ENCODE results near the gene CACNA2D2. TPM values are rescaled to one million over a fixed set of nuclear protein-coding genes. Genes with fewer than 3 reads are reported as not detected.

CACNA2D2 gene
- total RNA-seq, 1 donor from 2014 or later: 0.55 TPM

GRCh38 chr3:50464569-50464968, 38.9 kb downstream of the CACNA2D2 start:
- no peak for DNase-seq (ENCODE audit: low read depth)

GRCh38 chr3:50459785-50460184, 43.6 kb downstream of the CACNA2D2 start:
- no peak for DNase-seq (ENCODE audit: low read depth)

- no peak for DNase-seq (ENCODE audit: low read depth)
Observed at GRCh38 chr3:50457988-50458387, 45.4 kb downstream of the CACNA2D2 start.

- DNase-seq (ENCODE audit: low read depth): no peak
Observed at GRCh38 chr3:50455161-50456018, 48.0 kb downstream of the CACNA2D2 start.

- DNase-seq (ENCODE audit: low read depth): no peak
Observed at GRCh38 chr3:50454481-50455070, 48.9 kb downstream of the CACNA2D2 start.

- DNase-seq (ENCODE audit: low read depth): no peak
Observed at GRCh38 chr3:50453907-50454306, 49.5 kb downstream of the CACNA2D2 start.

- DNase-seq (ENCODE audit: low read depth): peak; percentile 25
Observed at GRCh38 chr3:50450209-50450921, 53.1 kb downstream of the CACNA2D2 start.

- no peak for DNase-seq (ENCODE audit: low read depth)
Observed at GRCh38 chr3:50448752-50449539, 54.5 kb downstream of the CACNA2D2 start.

- DNase-seq (ENCODE audit: low read depth): no peak
Observed at GRCh38 chr3:50447290-50447840, 56.1 kb downstream of the CACNA2D2 start.

GRCh38 chr3:50445919-50446318, 57.5 kb downstream of the CACNA2D2 start:
- DNase-seq (ENCODE audit: low read depth): no peak

- DNase-seq (ENCODE audit: low read depth): no peak
Observed at GRCh38 chr3:50444782-50445181, 58.7 kb downstream of the CACNA2D2 start.

GRCh38 chr3:50444213-50444612, 59.2 kb downstream of the CACNA2D2 start:
- DNase-seq (ENCODE audit: low read depth): no peak

- DNase-seq (ENCODE audit: low read depth): no peak
Observed at GRCh38 chr3:50442945-50443579, 60.4 kb downstream of the CACNA2D2 start.

- DNase-seq (ENCODE audit: low read depth): no peak
Observed at GRCh38 chr3:50441424-50442217, 61.8 kb downstream of the CACNA2D2 start.

GRCh38 chr3:50436114-50436674, 67.2 kb downstream of the CACNA2D2 start:
- DNase-seq (ENCODE audit: low read depth): peak; percentile 8

- DNase-seq (ENCODE audit: low read depth): no peak
Observed at GRCh38 chr3:50435371-50436113, 67.9 kb downstream of the CACNA2D2 start.

- no peak for DNase-seq (ENCODE audit: low read depth)
Observed at GRCh38 chr3:50433954-50434353, 69.5 kb downstream of the CACNA2D2 start.

GRCh38 chr3:50430950-50431435, 72.4 kb downstream of the CACNA2D2 start:
- no peak for DNase-seq (ENCODE audit: low read depth)

GRCh38 chr3:50430191-50430590, 73.2 kb downstream of the CACNA2D2 start:
- DNase-seq (ENCODE audit: low read depth): no peak
